Trophoblast cell (in vitro differentiated cells and primary cell): ENCODE measurements around the gene EPB41L3.

Experiments used
- DNase-seq, 2 donors: peaks; one replicate each; pipeline ENCODE4 v3.0.0-alpha.2; 2016
- H2AFZ ChIP-seq: 2 replicates; pipeline ENCODE4 v1.6.1; 2013; ENCODE audit warnings: low read length, moderate library complexity, mild to moderate bottlenecking; ENCODE audit not compliant: insufficient read depth, poor library complexity
- H2AK5ac ChIP-seq: 2 replicates; pipeline ENCODE4 v1.6.1; 2013; ENCODE audit warnings: mild to moderate bottlenecking, low read length
- H2BK120ac ChIP-seq: 2 replicates; pipeline ENCODE4 v1.6.1; 2013; ENCODE audit warnings: low read length, mild to moderate bottlenecking, moderate library complexity; ENCODE audit not compliant: insufficient read depth, poor library complexity
- H2BK12ac ChIP-seq: 2 replicates; pipeline ENCODE4 v1.6.1; 2013; ENCODE audit warnings: mild to moderate bottlenecking, low read length, moderate library complexity
- H2BK5ac ChIP-seq: 2 replicates; pipeline ENCODE4 v1.6.1; 2013; ENCODE audit warnings: low read length, low read depth, moderate library complexity, mild to moderate bottlenecking; ENCODE audit not compliant: poor library complexity
- H3K14ac ChIP-seq: 2 replicates; pipeline ENCODE4 v1.6.1; 2013; ENCODE audit warnings: mild to moderate bottlenecking, low read length
- H3K18ac ChIP-seq: 2 replicates; pipeline ENCODE4 v1.6.1; 2013; ENCODE audit warnings: mild to moderate bottlenecking, low read length
- H3K23ac ChIP-seq: 2 replicates; pipeline ENCODE4 v1.6.1; 2013; ENCODE audit warnings: low read length
- H3K27ac ChIP-seq: 2 replicates; pipeline ENCODE4 v1.5.1; 2013; ENCODE audit warnings: low read depth, mild to moderate bottlenecking, inconsistent platforms, low read length, moderate library complexity
- H3K27me3 ChIP-seq: 2 replicates; pipeline ENCODE4 v1.6.1; 2013; ENCODE audit warnings: inconsistent platforms, mild to moderate bottlenecking, low read length, moderate library complexity; ENCODE audit not compliant: insufficient read depth
- H3K36me3 ChIP-seq, 2 experiments: 1 replicate in 1 of 2; 2 replicates in 1 of 2; pipeline ENCODE4 v1.6.1; 2013; ENCODE audit warnings: low read length in 2 of 2, mild to moderate bottlenecking in 2 of 2, moderate library complexity in 1 of 2; ENCODE audit not compliant: insufficient read depth in 2 of 2, control insufficient read depth in 1 of 2
- H3K4ac ChIP-seq: 2 replicates; pipeline ENCODE4 v1.6.1; 2013; ENCODE audit warnings: low read depth, mild to moderate bottlenecking, low read length, moderate library complexity
- H3K4me1 ChIP-seq, 2 experiments: 1 replicate in 1 of 2; 2 replicates in 1 of 2; pipeline ENCODE4 v1.6.1; 2013; ENCODE audit warnings: low read length in 2 of 2, mild to moderate bottlenecking in 2 of 2, moderate library complexity in 1 of 2; ENCODE audit not compliant: insufficient read depth in 2 of 2, control insufficient read depth in 1 of 2
- H3K4me2 ChIP-seq: 2 replicates; pipeline ENCODE4 v1.6.1; 2013; ENCODE audit warnings: inconsistent platforms, mild to moderate bottlenecking, low read length, moderate library complexity
- H3K4me3 ChIP-seq: 2 replicates; pipeline ENCODE4 v1.5.1; 2013; ENCODE audit warnings: mild to moderate bottlenecking, low read depth, low read length, inconsistent platforms
- H3K79me1 ChIP-seq: one replicate; pipeline ENCODE4 v1.6.1; 2013; ENCODE audit warnings: low read length
- H3K79me2 ChIP-seq: 2 replicates; pipeline ENCODE4 v1.6.1; 2013; ENCODE audit warnings: low read length, mild to moderate bottlenecking; ENCODE audit not compliant: control insufficient read depth, insufficient read depth, poor library complexity
- H3K9ac ChIP-seq: 2 replicates; pipeline ENCODE4 v1.6.1; 2013; ENCODE audit warnings: mild to moderate bottlenecking, low read length
- H3K9me3 ChIP-seq: 2 replicates; pipeline ENCODE4 v1.6.1; 2013; ENCODE audit warnings: low read depth, mild to moderate bottlenecking, control low read depth, inconsistent platforms, low read length; ENCODE audit not compliant: insufficient read depth
- H4K12ac ChIP-seq: 2 replicates; pipeline ENCODE4 v1.6.1; 2013; ENCODE audit warnings: low read depth, mild to moderate bottlenecking, low read length, moderate library complexity
- H4K8ac ChIP-seq: 2 replicates; pipeline ENCODE4 v1.6.1; 2013; ENCODE audit warnings: low read depth, mild to moderate bottlenecking, low read length, moderate library complexity
- H4K91ac ChIP-seq: one replicate; pipeline ENCODE4 v1.6.1; 2013; ENCODE audit warnings: low read depth, mild to moderate bottlenecking, low read length, moderate library complexity
- WGBS: extraction: QIAGEN DNeasy Blood & Tissue Kit; methylation state at CpG from one replicate; pipeline ENCODE4 v1.1.7; 2013; ENCODE audit warnings: missing lambda C conversion rate; ENCODE audit not compliant: insufficient read length, insufficient coverage; ENCODE audit errors: extremely low coverage; 5-methylcytosine and 5-hydroxymethylcytosine counted together

The EPB41L3 gene

GRCh38 chr18:5503740-5504139 lies 40.1 kb downstream of the EPB41L3 start:
- no peak overlapping the region for H3K4ac ChIP-seq
- no peak overlapping the region for H2AK5ac ChIP-seq
- H3K36me3 ChIP-seq: peaks cover under 1 to 3% of the 10 kb centered on the region in 2 experiments
- no peak overlapping the region for H3K9ac ChIP-seq
- no peak overlapping the region for H3K4me3 ChIP-seq
- H3K23ac ChIP-seq: no peak overlapping the region
- H3K4me1 ChIP-seq: no peaks in the 10 kb centered on the region
- H3K79me2 ChIP-seq: peaks cover 8% of the 10 kb centered on the region
- no peaks in the 10 kb centered on the region for H3K9me3 ChIP-seq
- no peak overlapping the region for H4K8ac ChIP-seq
- no peak overlapping the region for H3K18ac ChIP-seq
- no peaks in the 10 kb centered on the region for H3K79me1 ChIP-seq
- no peak overlapping the region for H3K14ac ChIP-seq
- H2BK120ac ChIP-seq: no peak overlapping the region
- peak in 1 of 2 donors; percentile 53 for DNase-seq
- no peak overlapping the region for H4K12ac ChIP-seq
- no peak overlapping the region for H3K4me2 ChIP-seq
- H3K27ac ChIP-seq: no peak overlapping the region
- no peaks in the 10 kb centered on the region for H3K27me3 ChIP-seq
- H2BK5ac ChIP-seq: no peak overlapping the region
- H4K91ac ChIP-seq: no peak overlapping the region
- no peak overlapping the region for H2AFZ ChIP-seq
- H2BK12ac ChIP-seq: no peak overlapping the region

DNA sequence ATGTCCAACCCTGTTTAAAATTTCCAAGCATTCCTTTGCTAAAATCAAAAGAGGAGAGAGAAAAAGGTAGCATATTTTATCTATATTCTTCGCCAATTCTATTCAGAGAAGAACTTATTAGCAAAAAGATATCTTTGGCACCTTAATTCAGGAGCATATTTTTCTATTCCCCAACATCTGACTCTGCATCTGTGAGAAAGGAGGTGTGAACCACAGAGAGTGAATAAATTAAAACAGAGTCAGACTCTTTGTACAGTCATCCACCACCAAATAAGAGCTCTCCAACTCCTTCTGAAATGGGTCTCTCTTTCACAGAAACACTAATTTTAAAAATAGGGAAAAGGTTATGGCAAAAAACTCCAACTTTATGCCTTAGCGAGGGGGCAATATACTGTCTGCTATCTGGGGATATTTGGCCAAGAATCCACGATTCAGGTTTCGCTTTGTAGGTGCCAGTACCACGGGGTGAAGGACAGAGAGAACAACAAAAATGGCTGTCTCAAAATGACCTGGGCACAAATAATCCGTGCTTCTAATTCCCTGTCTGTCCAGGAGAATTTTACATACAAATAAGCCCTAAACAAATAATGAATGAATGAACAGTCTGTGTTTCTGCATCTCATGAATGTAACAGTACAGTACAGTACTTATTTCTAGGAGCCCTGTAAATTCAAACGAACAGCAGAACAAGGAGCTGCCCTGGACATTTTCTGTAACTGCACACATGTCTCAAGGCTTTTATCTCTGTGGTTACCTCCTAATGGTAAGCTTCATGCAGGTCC lies 43.4 kb downstream of the EPB41L3 start:
- Histone ChIP-seq H3K79me1 (no peaks in the 10 kb centered on the region), H4K91ac (no peak overlapping the region), H4K12ac (no peak overlapping the region), H3K27ac (no peak overlapping the region), H2BK5ac (no peak overlapping the region), H3K9me3 (no peaks in the 10 kb centered on the region), H3K9ac (no peak overlapping the region), H3K14ac (no peak overlapping the region), H2AFZ (no peak overlapping the region), H3K27me3 (no peaks in the 10 kb centered on the region), H2BK120ac (no peak overlapping the region), H3K4me3 (no peak overlapping the region), H2BK12ac (no peak overlapping the region), H2AK5ac (no peak overlapping the region), H3K23ac (no peak overlapping the region), H3K36me3 (peaks cover 0 to 3% of the 10 kb centered on the region in 2 experiments), H3K4me1 (peaks cover 0 to 7% of the 10 kb centered on the region in 2 experiments), H4K8ac (no peak overlapping the region), H3K4ac (no peak overlapping the region), H3K18ac (no peak overlapping the region), H3K4me2 (no peak overlapping the region), H3K79me2 (peaks cover 5% of the 10 kb centered on the region)
- no peak for DNase-seq
- WGBS: no CpG with 5 or more reads among the region's 7 CpGs

- H3K4ac ChIP-seq: no peak overlapping the region
- H2AFZ ChIP-seq: no peak overlapping the region
- WGBS: no CpG with 5 or more reads among the region's 6 CpGs
- H2BK12ac ChIP-seq: no peak overlapping the region
- H3K14ac ChIP-seq: no peak overlapping the region
- no peak overlapping the region for H2BK5ac ChIP-seq
- no peak overlapping the region for H2AK5ac ChIP-seq
- H3K4me3 ChIP-seq: no peak overlapping the region
- H4K8ac ChIP-seq: no peak overlapping the region
- H3K79me2 ChIP-seq: peaks cover 5% of the 10 kb centered on the region
- no peaks in the 10 kb centered on the region for H3K27me3 ChIP-seq
- no peak overlapping the region for H3K9ac ChIP-seq
- H3K18ac ChIP-seq: no peak overlapping the region
- H3K9me3 ChIP-seq: no peaks in the 10 kb centered on the region
- no peak overlapping the region for H4K91ac ChIP-seq
- DNase-seq: no peak
- H3K4me2 ChIP-seq: no peak overlapping the region
- no peak overlapping the region for H2BK120ac ChIP-seq
- no peak overlapping the region for H3K27ac ChIP-seq
- peaks cover 0 to 2% of the 10 kb centered on the region in 2 experiments for H3K36me3 ChIP-seq
- H4K12ac ChIP-seq: no peak overlapping the region
- no peak overlapping the region for H3K23ac ChIP-seq
- peaks cover 0 to 11% of the 10 kb centered on the region in 2 experiments for H3K4me1 ChIP-seq
- no peaks in the 10 kb centered on the region for H3K79me1 ChIP-seq
These were observed 45.3 kb downstream of the EPB41L3 start for GRCh38 chr18:5498452-5498851.

DNA sequence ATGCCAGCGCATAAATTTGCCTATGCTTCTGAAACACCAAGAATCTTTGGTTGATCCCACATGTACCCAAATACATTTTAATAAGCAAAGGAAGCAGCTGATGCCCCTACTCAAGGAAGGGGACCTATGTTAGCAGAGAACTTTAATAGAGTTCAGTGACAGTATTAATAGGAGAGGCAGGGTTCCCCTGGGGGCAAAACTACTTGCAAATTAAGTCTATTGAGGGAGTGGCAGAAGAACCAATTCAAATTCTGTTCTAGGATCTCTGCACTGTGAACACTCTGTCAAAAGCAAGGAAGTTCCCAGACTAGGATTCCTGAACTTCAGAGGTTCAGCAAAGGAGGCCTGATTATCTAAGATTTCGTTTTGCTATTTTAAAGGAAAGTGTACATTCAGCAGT lies 47.5 kb downstream of the EPB41L3 start:
- H3K4me2 ChIP-seq: no peak overlapping the region

More for the DNA sequence above, 47.5 kb downstream of the EPB41L3 start:
- no peak overlapping the region for H3K4me3 ChIP-seq
- no peak overlapping the region for H3K27ac ChIP-seq
- H3K79me1 ChIP-seq: no peaks in the 10 kb centered on the region
- no peak overlapping the region for H2BK12ac ChIP-seq
- H2AK5ac ChIP-seq: no peak overlapping the region
- H3K79me2 ChIP-seq: no peaks in the 10 kb centered on the region
- no peak overlapping the region for H3K23ac ChIP-seq
- no peak overlapping the region for H3K14ac ChIP-seq
- no peaks in the 10 kb centered on the region for H3K9me3 ChIP-seq
- no peak overlapping the region for H2BK120ac ChIP-seq
- H4K8ac ChIP-seq: no peak overlapping the region
- H2BK5ac ChIP-seq: no peak overlapping the region
- no peak for DNase-seq
- no peak overlapping the region for H3K4ac ChIP-seq
- peaks cover 0 to 2% of the 10 kb centered on the region in 2 experiments for H3K36me3 ChIP-seq
- no peak overlapping the region for H4K12ac ChIP-seq
- H2AFZ ChIP-seq: no peak overlapping the region
- no peak overlapping the region for H4K91ac ChIP-seq
- no CpG with 5 or more reads among the region's 2 CpGs for WGBS
- H3K18ac ChIP-seq: no peak overlapping the region
- no peaks in the 10 kb centered on the region for H3K27me3 ChIP-seq
- peaks cover 0 to 11% of the 10 kb centered on the region in 2 experiments for H3K4me1 ChIP-seq
- no peak overlapping the region for H3K9ac ChIP-seq
